GM12878 (cell line): ENCODE measurements around the gene SCMH1. TPM values are rescaled to one million over a fixed set of nuclear protein-coding genes. Genes with fewer than 3 reads are reported as not detected.

ENCODE experiments used
- ATAC-seq: fragments of 200-7000 bp; cut with Tn5 transposase; 3 replicates; pipeline ENCODE4 v1.9.1; 2020; ENCODE audit warnings: mild to moderate bottlenecking, moderate library complexity
- BruUV-seq: library from RNA; stranded (reverse); fragments of 400-500 nt; replicated peaks from 2 replicates; lab custom pipeline; 2021; lab: Mats Ljungman, UMichigan
- CTCF ChIA-PET: fragments of 300-600 bp; sonication (Branson Sonifier 250); formaldehyde crosslinking; extraction: SDS; loops from one replicate; lab custom pipeline; 2021; ENCODE audit warnings: inconsistent platforms; lab: Yijun Ruan, JAX
- POLR2A ChIA-PET: fragments of 350-600 bp; formaldehyde crosslinking; extraction: SDS; loops from one replicate; lab custom pipeline; 2021; ENCODE audit warnings: inconsistent platforms; lab: Charles Lee
- RAD21 ChIA-PET: fragments of 300-600 bp; sonication (Branson Sonifier 250); formaldehyde crosslinking; loops from one replicate; lab custom pipeline; 2023; ENCODE audit warnings: antibody characterized with exemption; ENCODE audit not compliant: unreplicated experiment; lab: Charles Lee
- SMC1A ChIA-PET: fragments of 300-600 bp; sonication (Branson Sonifier 250); formaldehyde crosslinking; loops from one replicate; lab custom pipeline; 2023; ENCODE audit not compliant: unreplicated experiment, uncharacterized antibody; lab: Charles Lee
- DNase-seq: peaks from one replicate; pipeline ENCODE4 v3.0.0-alpha.2; 2011; ENCODE audit warnings: low read depth, low spot score
- FAIRE-seq: peaks from 3 replicates; lab custom pipeline; 2011; peaks lifted over from hg19 to GRCh38; lab: Jason Lieb, UNC
- H2AFZ ChIP-seq: 2 replicates; pipeline ENCODE4 v1.6.0; 2011; ENCODE audit warnings: low read depth, low read length, control low read depth; ENCODE audit not compliant: control insufficient read depth
- H3K27ac ChIP-seq: 2 replicates; pipeline ENCODE4 v1.5.1; 2011; ENCODE audit warnings: control low read depth; ENCODE audit not compliant: control insufficient read depth, insufficient read depth
- H3K27me3 ChIP-seq, 2 experiments: replicated peaks in 1 of 2; 2 replicates each; pipeline versions ENCODE4 v1.6.0 to v1.6.1; 2011; ENCODE audit warnings: low read length in 1 of 2; ENCODE audit not compliant: control insufficient read depth in 2 of 2, insufficient read depth in 2 of 2
- H3K36me3 ChIP-seq, 2 experiments: 2 replicates each; pipeline ENCODE4 v1.5.1; 2011; ENCODE audit warnings: low read length in 1 of 2; ENCODE audit not compliant: control insufficient read depth in 2 of 2, insufficient read depth in 2 of 2
- H3K4me1 ChIP-seq: 2 replicates; pipeline ENCODE4 v1.6.1; 2011; ENCODE audit warnings: mild to moderate bottlenecking, low read length, moderate library complexity, mixed read lengths; ENCODE audit not compliant: control insufficient read depth, insufficient read depth
- H3K4me2 ChIP-seq: 2 replicates; pipeline ENCODE4 v1.6.0; 2011; ENCODE audit warnings: control low read depth; ENCODE audit not compliant: control insufficient read depth, insufficient read depth
- H3K4me3 ChIP-seq: fragments of 200-600 bp; sonication (generic); 2 replicates; pipeline ENCODE4 v1.5.1; 2016
- H3K79me2 ChIP-seq: 2 replicates; pipeline ENCODE4 v1.6.0; 2011; ENCODE audit warnings: low read length; ENCODE audit not compliant: control insufficient read depth, insufficient read depth
- H3K9ac ChIP-seq: 2 replicates; pipeline ENCODE4 v1.8.0; 2011; ENCODE audit warnings: low read length, control low read depth, mixed read lengths; ENCODE audit not compliant: control insufficient read depth, insufficient read depth
- H3K9me3 ChIP-seq: replicated peaks from 3 replicates; pipeline ENCODE4 v1.5.1; 2011; ENCODE audit warnings: mild to moderate bottlenecking, low read length; ENCODE audit not compliant: control insufficient read depth, insufficient read depth
- H4K20me1 ChIP-seq: 2 replicates; pipeline ENCODE4 v1.6.0; 2011; ENCODE audit not compliant: control insufficient read depth, insufficient read depth
- ASH2L ChIP-seq: fragments of 300-600, 200-600 bp; sonication (generic); IDR thresholded peaks from 2 replicates; pipeline ENCODE4 v1.6.1; 2017; ENCODE audit warnings: low read depth, mild to moderate bottlenecking, borderline replicate concordance
- BCL11A ChIP-seq: IDR thresholded peaks from 2 replicates; pipeline ENCODE4 v1.6.1; 2011; ENCODE audit warnings: low read depth, low read length
- GABPA ChIP-seq: IDR thresholded peaks from 2 replicates; pipeline ENCODE4 v1.6.1; 2014; ENCODE audit warnings: antibody characterized with exemption, low read depth, mild to moderate bottlenecking, inconsistent platforms
- KAT2A ChIP-seq: conservative IDR thresholded peaks from 2 replicates; pipeline ENCODE4 v1.6.1; 2011; ENCODE audit warnings: low read depth, low read length; ENCODE audit not compliant: control insufficient read depth
- NFYA ChIP-seq: IDR thresholded peaks from 2 replicates; pipeline ENCODE4 v1.6.1; 2011; ENCODE audit warnings: low read depth, mild to moderate bottlenecking, low read length, improper control_type of control experiment, borderline replicate concordance
- PAX5 ChIP-seq: IDR thresholded peaks from 2 replicates; pipeline ENCODE4 v1.6.1; 2011; ENCODE audit warnings: low read depth, low read length, borderline replicate concordance
- PML ChIP-seq: IDR thresholded peaks from 2 replicates; pipeline ENCODE4 v1.6.1; 2012; ENCODE audit warnings: low read length, inconsistent platforms
- RELA ChIP-seq: fragments of 450-650 bp; IDR thresholded peaks from 2 replicates; pipeline ENCODE4 v1.8.0; 2014; ENCODE audit warnings: borderline replicate concordance; ENCODE audit not compliant: partially characterized antibody
- SREBF2 ChIP-seq: IDR thresholded peaks from 2 replicates; pipeline ENCODE4 v1.6.1; 2012; ENCODE audit warnings: mild to moderate bottlenecking, low read length
- SUPT20H ChIP-seq: IDR thresholded peaks from 2 replicates; pipeline ENCODE4 v1.6.1; 2011; ENCODE audit warnings: low read depth, mild to moderate bottlenecking, low read length, moderate library complexity, borderline replicate concordance; ENCODE audit not compliant: control insufficient read depth
- TARDBP ChIP-seq: IDR thresholded peaks from 2 replicates; pipeline ENCODE4 v1.6.1; 2016; ENCODE audit warnings: borderline replicate concordance
- ZNF217 ChIP-seq: fragments of 450-650 bp; IDR thresholded peaks from 2 replicates; pipeline ENCODE4 v1.6.1; 2017; ENCODE audit warnings: antibody characterized with exemption, mild to moderate bottlenecking
- WGBS: methylation state at CpG from one replicate; pipeline ENCODE4 v1.1.6; 2016; ENCODE audit warnings: low lambda C conversion rate; ENCODE audit not compliant: insufficient replicate concordance, insufficient coverage; ENCODE audit errors: missing lambda C conversion rate; 5-methylcytosine and 5-hydroxymethylcytosine counted together
- in situ Hi-C: fragments of 300-500 bp; cut with MboI; formaldehyde crosslinking; loops from 9 replicates; pipeline ENCODE4 v1.14.3; 2018; ENCODE audit warnings: mixed read lengths
- intact Hi-C: fragments of 100-400 bp; cut with micrococcal nuclease; formaldehyde crosslinking; loops from one replicate; pipeline ENCODE4 v1.14.2; 2022; ENCODE audit not compliant: unreplicated experiment
- polyA plus RNA-seq, 11 experiments: library from polyadenylated mRNA; depleted of rRNA in 4 of 11; unstranded in 6 of 11; stranded (reverse) in 5 of 11; fragments of >200 nt; fragmentation: Nextera tagmentation in 4 of 11; fragmentation: Illumina TruSeq in 1 of 11; extraction: Ambion mirVana in 4 of 11; extraction: Trizol in 1 of 11; gene quantifications; 1 replicate in 1 of 11; 2 replicates in 10 of 11; pipeline versions ENCODE4 v1.2.1 to v1.2.3, GENCODE V29; 2011 to 2016; ENCODE audit warnings: inconsistent platforms in 2 of 11, missing spikeins in 2 of 11, low read depth in 1 of 11
- total RNA-seq, 4 experiments: library from RNA; depleted of rRNA in 3 of 4; stranded (reverse); fragments of >200 nt in 3 of 4; fragmentation: Illumina TruSeq in 1 of 4; extraction: Trizol in 1 of 4; gene quantifications; 2 replicates each; pipeline versions ENCODE4 v1.2.1 to v1.2.3, GENCODE V29; 2013 to 2021
- TF ChIP-seq, protein P1 (sequence below): IDR thresholded peaks from 2 replicates; pipeline ENCODE4 v1.6.1; 2011; ENCODE audit warnings: low read depth, low read length, improper control_type of control experiment, borderline replicate concordance
- TF ChIP-seq, protein P2 (sequence below): IDR thresholded peaks from 2 replicates; pipeline ENCODE4 v1.6.1; 2012; ENCODE audit warnings: mild to moderate bottlenecking, low read depth, low read length
- TF ChIP-seq, protein P3 (sequence below): fragments of 450-650 bp; IDR thresholded peaks from 2 replicates; pipeline ENCODE4 v1.6.1; 2016; ENCODE audit warnings: mild to moderate bottlenecking, moderate library complexity, borderline replicate concordance

Gene SCMH1
- total and polyA plus RNA-seq, 10 of the 15 experiments (the other 5 are each of a cell fraction or from before 2014, with no cell fraction given), result 7.5 to 44.1 (median 27.8) TPM

- no peak overlapping the region for H2AFZ ChIP-seq
- TF ChIP-seq BCL11A (no peak), KAT2A (no peak), ZNF217 (no peak), GABPA (no peak), PML (no peak), RELA (no peak), NFYA (no peak), TARDBP (no peak), SUPT20H (no peak), ASH2L (no peak), PAX5 (no peak), SREBF2 (no peak)
- TF ChIP-seq, protein P1, sequence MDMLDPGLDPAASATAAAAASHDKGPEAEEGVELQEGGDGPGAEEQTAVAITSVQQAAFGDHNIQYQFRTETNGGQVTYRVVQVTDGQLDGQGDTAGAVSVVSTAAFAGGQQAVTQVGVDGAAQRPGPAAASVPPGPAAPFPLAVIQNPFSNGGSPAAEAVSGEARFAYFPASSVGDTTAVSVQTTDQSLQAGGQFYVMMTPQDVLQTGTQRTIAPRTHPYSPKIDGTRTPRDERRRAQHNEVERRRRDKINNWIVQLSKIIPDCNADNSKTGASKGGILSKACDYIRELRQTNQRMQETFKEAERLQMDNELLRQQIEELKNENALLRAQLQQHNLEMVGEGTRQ, result no peak
- TF ChIP-seq, protein P2, sequence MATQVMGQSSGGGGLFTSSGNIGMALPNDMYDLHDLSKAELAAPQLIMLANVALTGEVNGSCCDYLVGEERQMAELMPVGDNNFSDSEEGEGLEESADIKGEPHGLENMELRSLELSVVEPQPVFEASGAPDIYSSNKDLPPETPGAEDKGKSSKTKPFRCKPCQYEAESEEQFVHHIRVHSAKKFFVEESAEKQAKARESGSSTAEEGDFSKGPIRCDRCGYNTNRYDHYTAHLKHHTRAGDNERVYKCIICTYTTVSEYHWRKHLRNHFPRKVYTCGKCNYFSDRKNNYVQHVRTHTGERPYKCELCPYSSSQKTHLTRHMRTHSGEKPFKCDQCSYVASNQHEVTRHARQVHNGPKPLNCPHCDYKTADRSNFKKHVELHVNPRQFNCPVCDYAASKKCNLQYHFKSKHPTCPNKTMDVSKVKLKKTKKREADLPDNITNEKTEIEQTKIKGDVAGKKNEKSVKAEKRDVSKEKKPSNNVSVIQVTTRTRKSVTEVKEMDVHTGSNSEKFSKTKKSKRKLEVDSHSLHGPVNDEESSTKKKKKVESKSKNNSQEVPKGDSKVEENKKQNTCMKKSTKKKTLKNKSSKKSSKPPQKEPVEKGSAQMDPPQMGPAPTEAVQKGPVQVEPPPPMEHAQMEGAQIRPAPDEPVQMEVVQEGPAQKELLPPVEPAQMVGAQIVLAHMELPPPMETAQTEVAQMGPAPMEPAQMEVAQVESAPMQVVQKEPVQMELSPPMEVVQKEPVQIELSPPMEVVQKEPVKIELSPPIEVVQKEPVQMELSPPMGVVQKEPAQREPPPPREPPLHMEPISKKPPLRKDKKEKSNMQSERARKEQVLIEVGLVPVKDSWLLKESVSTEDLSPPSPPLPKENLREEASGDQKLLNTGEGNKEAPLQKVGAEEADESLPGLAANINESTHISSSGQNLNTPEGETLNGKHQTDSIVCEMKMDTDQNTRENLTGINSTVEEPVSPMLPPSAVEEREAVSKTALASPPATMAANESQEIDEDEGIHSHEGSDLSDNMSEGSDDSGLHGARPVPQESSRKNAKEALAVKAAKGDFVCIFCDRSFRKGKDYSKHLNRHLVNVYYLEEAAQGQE, result no peak
- TF ChIP-seq, protein P3, sequence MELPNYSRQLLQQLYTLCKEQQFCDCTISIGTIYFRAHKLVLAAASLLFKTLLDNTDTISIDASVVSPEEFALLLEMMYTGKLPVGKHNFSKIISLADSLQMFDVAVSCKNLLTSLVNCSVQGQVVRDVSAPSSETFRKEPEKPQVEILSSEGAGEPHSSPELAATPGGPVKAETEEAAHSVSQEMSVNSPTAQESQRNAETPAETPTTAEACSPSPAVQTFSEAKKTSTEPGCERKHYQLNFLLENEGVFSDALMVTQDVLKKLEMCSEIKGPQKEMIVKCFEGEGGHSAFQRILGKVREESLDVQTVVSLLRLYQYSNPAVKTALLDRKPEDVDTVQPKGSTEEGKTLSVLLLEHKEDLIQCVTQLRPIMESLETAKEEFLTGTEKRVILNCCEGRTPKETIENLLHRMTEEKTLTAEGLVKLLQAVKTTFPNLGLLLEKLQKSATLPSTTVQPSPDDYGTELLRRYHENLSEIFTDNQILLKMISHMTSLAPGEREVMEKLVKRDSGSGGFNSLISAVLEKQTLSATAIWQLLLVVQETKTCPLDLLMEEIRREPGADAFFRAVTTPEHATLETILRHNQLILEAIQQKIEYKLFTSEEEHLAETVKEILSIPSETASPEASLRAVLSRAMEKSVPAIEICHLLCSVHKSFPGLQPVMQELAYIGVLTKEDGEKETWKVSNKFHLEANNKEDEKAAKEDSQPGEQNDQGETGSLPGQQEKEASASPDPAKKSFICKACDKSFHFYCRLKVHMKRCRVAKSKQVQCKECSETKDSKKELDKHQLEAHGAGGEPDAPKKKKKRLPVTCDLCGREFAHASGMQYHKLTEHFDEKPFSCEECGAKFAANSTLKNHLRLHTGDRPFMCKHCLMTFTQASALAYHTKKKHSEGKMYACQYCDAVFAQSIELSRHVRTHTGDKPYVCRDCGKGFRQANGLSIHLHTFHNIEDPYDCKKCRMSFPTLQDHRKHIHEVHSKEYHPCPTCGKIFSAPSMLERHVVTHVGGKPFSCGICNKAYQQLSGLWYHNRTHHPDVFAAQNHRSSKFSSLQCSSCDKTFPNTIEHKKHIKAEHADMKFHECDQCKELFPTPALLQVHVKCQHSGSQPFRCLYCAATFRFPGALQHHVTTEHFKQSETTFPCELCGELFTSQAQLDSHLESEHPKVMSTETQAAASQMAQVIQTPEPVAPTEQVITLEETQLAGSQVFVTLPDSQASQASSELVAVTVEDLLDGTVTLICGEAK, result no peak
- H3K27ac ChIP-seq, result no peak overlapping the region
- in situ Hi-C loops, result no loop called here
- intact Hi-C loops, result loop anchor here (5.0 kb wide), 1 partner anchor 83 kb away; the partner anchor contains the start of gene SCMH1
- ChIA-PET CTCF (no interaction called here), SMC1A (interaction anchor here (0.6 to 2.2 kb wide), 4 partner anchors 13 to 403 kb away, joined by 3 to 8 read pairs (median 4); no protein-coding TSS in a partner anchor), POLR2A (no interaction called here), RAD21 (no interaction called here)
- H3K4me2 ChIP-seq, result no peak overlapping the region
- no peak overlapping the region for H3K9ac ChIP-seq
- BruUV-seq, result no TSS peak
- 93% methylated on average over 1 of the region's 1 CpG for WGBS
- no peak overlapping the region for H3K4me3 ChIP-seq
- no peaks in the 10 kb centered on the region for H4K20me1 ChIP-seq
- no peaks in the 10 kb centered on the region for H3K79me2 ChIP-seq
- no peak for FAIRE-seq
- H3K36me3 ChIP-seq, result peaks cover 2 to 3% of the 10 kb centered on the region in 2 experiments; a peak in 1 of 4 replicates
- no peaks in the 10 kb centered on the region for H3K9me3 ChIP-seq
- H3K27me3 ChIP-seq, result no peaks in the 10 kb centered on the region
- H3K4me1 ChIP-seq, result no peaks in the 10 kb centered on the region
- DNase-seq, result no peak
- ATAC-seq, result no peak
Observed at GRCh38 chr1:41158966-41159365, 83.1 kb downstream of the SCMH1 start.
